Mesothelial cell of epicardium (in vitro differentiated cells): ENCODE data around the gene CCDC27. TPM values are rescaled to one million over a fixed set of nuclear protein-coding genes. Genes with fewer than 3 reads are reported as not detected.
"Not testable (repeated sequence)": the region's sequence is repeated elsewhere in the genome, so short reads cannot be mapped to it uniquely, and the experiment has no call there.

ENCODE experiments used
- DNase-seq, 2 experiments: peaks; one replicate each; pipeline ENCODE4 v3.0.0; 2021; ENCODE audit warnings: low spot score in 2 of 2; ENCODE audit not compliant: unreplicated experiment in 2 of 2
- H3K27ac Mint-ChIP-seq: 2 replicates; pipeline ENCODE4 v1.8.0; 2021; ENCODE audit warnings: mixed read lengths
- H3K27me3 Mint-ChIP-seq: 2 replicates; pipeline ENCODE4 v1.8.0; 2021; ENCODE audit warnings: low read depth, mixed read lengths
- H3K36me3 Mint-ChIP-seq: 2 replicates; pipeline ENCODE4 v1.8.0; 2021; ENCODE audit warnings: mixed read lengths
- H3K4me1 Mint-ChIP-seq: 2 replicates; pipeline ENCODE4 v1.8.0; 2021; ENCODE audit warnings: mixed read lengths
- H3K4me3 Mint-ChIP-seq: 2 replicates; pipeline ENCODE4 v1.8.0; 2021; ENCODE audit warnings: mild to moderate bottlenecking, moderate library complexity, mixed read lengths
- H3K9me3 Mint-ChIP-seq: 2 replicates; pipeline ENCODE4 v1.8.0; 2021; ENCODE audit warnings: mixed read lengths
- CTCF ChIP-seq: fragments of 200-600 bp; sonication (generic); IDR thresholded peaks from one replicate; pipeline ENCODE4 v1.5.0; 2021; ENCODE audit warnings: antibody characterized with exemption; ENCODE audit not compliant: unreplicated experiment
- total RNA-seq: library from RNA; stranded (reverse); gene quantifications from 3 replicates; pipeline ENCODE4 v1.2.1, GENCODE V29; 2021

The CCDC27 gene
- total RNA-seq, 1 donor from 2014 or later = not detected

- Mint-ChIP-seq H3K4me3 (no peak overlapping the region), H3K27me3 (peaks cover 44% of the 10 kb centered on the region), H3K27ac (no peak overlapping the region), H3K36me3 (no peaks in the 10 kb centered on the region), H3K9me3 (peaks cover 11% of the 10 kb centered on the region), H3K4me1 (no peaks in the 10 kb centered on the region)
- DNase-seq = no peak
- TF ChIP-seq CTCF = no peak
Observed at GRCh38 chr1:3805038-3805437, 52.8 kb downstream of the CCDC27 start.

- Mint-ChIP-seq H3K9me3 (peaks cover 6% of the 10 kb centered on the region), H3K27ac (no peak overlapping the region)
Observed at GRCh38 chr1:3807769-3808168, 55.5 kb downstream of the CCDC27 start.

DNA sequence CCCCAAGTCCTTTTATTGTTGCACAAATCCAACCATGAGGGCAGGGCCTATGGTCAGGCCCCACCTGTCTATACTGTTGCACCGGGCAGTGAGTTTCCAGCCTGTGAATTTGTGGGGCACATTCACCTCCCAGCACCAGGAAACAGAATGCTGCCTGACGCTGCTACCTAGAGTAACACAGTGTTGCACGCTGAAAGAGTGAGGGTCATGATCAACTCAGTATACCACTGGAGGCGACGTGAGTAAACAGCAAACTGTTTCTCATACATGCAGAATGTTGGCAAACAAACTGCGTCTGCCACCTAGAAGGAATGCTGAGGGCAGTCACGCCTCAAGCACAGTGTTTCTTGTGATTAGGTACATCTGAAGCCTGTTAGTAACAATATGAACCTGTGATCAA, 57.4 kb downstream of the CCDC27 start:
- no peak for DNase-seq
- Mint-ChIP-seq H3K27ac (no peak overlapping the region), H3K4me1 (peaks cover 2% of the 10 kb centered on the region), H3K9me3 (peaks cover 6% of the 10 kb centered on the region), H3K36me3 (peaks cover 3% of the 10 kb centered on the region), H3K27me3 (peaks cover 4% of the 10 kb centered on the region), H3K4me3 (no peak overlapping the region)
- no peak for TF ChIP-seq CTCF

More at GRCh38 chr1:3807769-3808168, 55.5 kb downstream of the CCDC27 start:
- peaks cover 2% of the 10 kb centered on the region for H3K4me1 Mint-ChIP-seq
- TF ChIP-seq CTCF = no peak
- no peak overlapping the region for H3K4me3 Mint-ChIP-seq
- DNase-seq = no peak
- H3K27me3 Mint-ChIP-seq = peaks cover 23% of the 10 kb centered on the region
- H3K36me3 Mint-ChIP-seq = no peaks in the 10 kb centered on the region

DNA sequence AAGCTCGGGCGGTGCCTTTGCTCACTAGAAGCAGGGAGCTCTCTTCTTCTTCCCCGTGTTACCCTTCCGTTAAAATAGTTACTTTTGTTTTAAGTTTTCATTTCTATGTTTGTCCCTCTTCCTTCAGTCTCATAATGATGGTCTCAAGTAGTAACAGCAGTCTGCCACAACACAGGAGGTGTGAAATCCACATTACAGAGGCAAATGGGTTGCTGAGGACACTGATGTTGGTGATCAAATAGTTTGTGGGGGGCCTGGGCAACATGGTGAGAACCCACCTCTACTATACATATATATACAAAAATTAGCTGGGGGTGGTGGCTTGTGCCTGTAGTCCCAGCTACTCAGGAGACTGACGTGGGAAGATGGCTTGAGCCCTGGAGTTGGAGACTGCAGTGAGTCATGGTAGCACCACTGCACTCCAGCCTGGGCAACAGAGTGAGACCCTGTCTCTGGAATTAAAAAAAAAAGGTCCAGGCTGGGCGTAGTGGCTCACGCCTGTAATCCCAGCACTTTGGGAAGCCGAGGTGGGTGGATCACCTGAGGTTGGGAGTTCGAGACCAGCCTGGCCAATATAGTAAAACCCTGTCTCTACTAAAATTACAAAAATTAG, 58.0 kb downstream of the CCDC27 start:
- H3K4me1 Mint-ChIP-seq, H3K9me3 Mint-ChIP-seq, DNase-seq, H3K27ac Mint-ChIP-seq, H3K4me3 Mint-ChIP-seq, H3K27me3 Mint-ChIP-seq, H3K36me3 Mint-ChIP-seq: not testable (repeated sequence)

DNA sequence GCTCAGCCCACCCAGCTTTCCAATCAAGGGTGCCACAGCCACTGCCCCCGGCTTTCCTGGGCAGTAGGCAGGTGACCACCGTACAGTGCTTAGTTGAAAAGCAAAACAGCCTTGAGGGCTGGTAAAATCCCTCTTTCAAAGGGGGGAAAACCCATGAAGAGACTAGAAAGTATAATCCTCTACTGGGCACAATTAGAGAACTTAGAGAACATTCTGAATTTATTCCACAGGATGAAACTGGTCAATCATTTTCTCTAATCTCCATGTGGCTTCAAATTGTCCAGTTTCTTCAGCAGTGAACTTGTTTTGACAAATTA, 59.3 kb downstream of the CCDC27 start:
- Mint-ChIP-seq H3K27ac (no peak overlapping the region), H3K9me3 (no peaks in the 10 kb centered on the region), H3K27me3 (peaks cover 4% of the 10 kb centered on the region), H3K4me1 (peaks cover 2% of the 10 kb centered on the region), H3K36me3 (peaks cover 13% of the 10 kb centered on the region), H3K4me3 (no peak overlapping the region)
- no peak for DNase-seq
- no peak for TF ChIP-seq CTCF

- Mint-ChIP-seq H3K27me3 (peaks cover 4% of the 10 kb centered on the region), H3K9me3 (no peaks in the 10 kb centered on the region), H3K4me3 (no peak overlapping the region), H3K4me1 (peaks cover 2% of the 10 kb centered on the region), H3K36me3 (peaks cover 17% of the 10 kb centered on the region), H3K27ac (no peak overlapping the region)
- TF ChIP-seq CTCF = no peak
- no peak for DNase-seq
Observed at GRCh38 chr1:3814065-3814464, 61.8 kb downstream of the CCDC27 start.
